Measurements from ENCODE around the gene HSPB8. TPM values are rescaled to one million over a fixed set of nuclear protein-coding genes. Genes with fewer than 3 reads are reported as not detected.

Gene HSPB8
- total RNA-seq, 1 donor from 2014 or later: 29.4 TPM

DNA sequence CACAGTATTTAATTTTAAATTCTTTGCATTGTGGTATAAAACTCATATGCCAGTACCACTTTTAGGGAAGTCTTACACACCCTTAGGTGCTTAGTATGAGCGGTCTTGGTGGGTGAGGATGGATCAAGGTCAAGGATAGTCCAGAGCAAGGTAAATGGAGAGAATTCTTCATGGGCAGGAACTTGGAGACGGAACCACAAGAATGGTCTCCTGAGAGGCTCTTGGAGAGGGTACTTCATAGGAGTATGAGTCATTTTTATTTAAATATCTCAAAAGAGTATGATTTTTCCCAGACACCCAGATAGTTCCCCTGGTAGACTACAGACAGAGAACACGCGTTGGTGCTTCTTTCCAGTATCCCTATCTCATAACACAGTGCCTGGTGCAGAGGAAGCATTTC lies 21.9 kb downstream of the HSPB8 start:
- Mint-ChIP-seq H3K4me3 (ENCODE audit: unreplicated experiment) (no peak overlapping the region), H3K27me3 (ENCODE audit: low read depth) (no peaks in the 10 kb centered on the region), H3K36me3 (ENCODE audit: low read depth) (peaks cover 2% of the 10 kb centered on the region), H3K4me1 (ENCODE audit: low read depth) (no peaks in the 10 kb centered on the region), H3K27ac (ENCODE audit: unreplicated experiment) (no peak overlapping the region), H3K9me3 (ENCODE audit: low read depth) (no peaks in the 10 kb centered on the region)
- TF ChIP-seq, protein P1, sequence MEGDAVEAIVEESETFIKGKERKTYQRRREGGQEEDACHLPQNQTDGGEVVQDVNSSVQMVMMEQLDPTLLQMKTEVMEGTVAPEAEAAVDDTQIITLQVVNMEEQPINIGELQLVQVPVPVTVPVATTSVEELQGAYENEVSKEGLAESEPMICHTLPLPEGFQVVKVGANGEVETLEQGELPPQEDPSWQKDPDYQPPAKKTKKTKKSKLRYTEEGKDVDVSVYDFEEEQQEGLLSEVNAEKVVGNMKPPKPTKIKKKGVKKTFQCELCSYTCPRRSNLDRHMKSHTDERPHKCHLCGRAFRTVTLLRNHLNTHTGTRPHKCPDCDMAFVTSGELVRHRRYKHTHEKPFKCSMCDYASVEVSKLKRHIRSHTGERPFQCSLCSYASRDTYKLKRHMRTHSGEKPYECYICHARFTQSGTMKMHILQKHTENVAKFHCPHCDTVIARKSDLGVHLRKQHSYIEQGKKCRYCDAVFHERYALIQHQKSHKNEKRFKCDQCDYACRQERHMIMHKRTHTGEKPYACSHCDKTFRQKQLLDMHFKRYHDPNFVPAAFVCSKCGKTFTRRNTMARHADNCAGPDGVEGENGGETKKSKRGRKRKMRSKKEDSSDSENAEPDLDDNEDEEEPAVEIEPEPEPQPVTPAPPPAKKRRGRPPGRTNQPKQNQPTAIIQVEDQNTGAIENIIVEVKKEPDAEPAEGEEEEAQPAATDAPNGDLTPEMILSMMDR (IDR thresholded peaks at IDR 0.05): no peak
- no peak for DNase-seq (ENCODE audit: low spot score)

- Mint-ChIP-seq H3K4me1 (ENCODE audit: low read depth) (no peaks in the 10 kb centered on the region), H3K4me3 (ENCODE audit: unreplicated experiment) (no peak overlapping the region), H3K36me3 (ENCODE audit: low read depth) (no peaks in the 10 kb centered on the region), H3K27ac (ENCODE audit: unreplicated experiment) (no peak overlapping the region), H3K27me3 (ENCODE audit: low read depth) (no peaks in the 10 kb centered on the region), H3K9me3 (ENCODE audit: low read depth) (no peaks in the 10 kb centered on the region)
- TF ChIP-seq, protein P1 (IDR thresholded peaks at IDR 0.05): no peak
- no peak for DNase-seq (ENCODE audit: low spot score)
Observed at GRCh38 chr12:119201789-119202543, 23.2 kb downstream of the HSPB8 start.

GRCh38 chr12:119202544-119202943 lies 23.8 kb downstream of the HSPB8 start:
- TF ChIP-seq, protein P1 (IDR thresholded peaks at IDR 0.05): no peak
- no peaks in the 10 kb centered on the region for H3K4me1 Mint-ChIP-seq (ENCODE audit: low read depth)
- DNase-seq (ENCODE audit: low spot score): no peak
- H3K36me3 Mint-ChIP-seq (ENCODE audit: low read depth): no peaks in the 10 kb centered on the region
- no peak overlapping the region for H3K4me3 Mint-ChIP-seq (ENCODE audit: unreplicated experiment)
- no peaks in the 10 kb centered on the region for H3K9me3 Mint-ChIP-seq (ENCODE audit: low read depth)
- no peak overlapping the region for H3K27ac Mint-ChIP-seq (ENCODE audit: unreplicated experiment)
- H3K27me3 Mint-ChIP-seq (ENCODE audit: low read depth): no peaks in the 10 kb centered on the region

DNA sequence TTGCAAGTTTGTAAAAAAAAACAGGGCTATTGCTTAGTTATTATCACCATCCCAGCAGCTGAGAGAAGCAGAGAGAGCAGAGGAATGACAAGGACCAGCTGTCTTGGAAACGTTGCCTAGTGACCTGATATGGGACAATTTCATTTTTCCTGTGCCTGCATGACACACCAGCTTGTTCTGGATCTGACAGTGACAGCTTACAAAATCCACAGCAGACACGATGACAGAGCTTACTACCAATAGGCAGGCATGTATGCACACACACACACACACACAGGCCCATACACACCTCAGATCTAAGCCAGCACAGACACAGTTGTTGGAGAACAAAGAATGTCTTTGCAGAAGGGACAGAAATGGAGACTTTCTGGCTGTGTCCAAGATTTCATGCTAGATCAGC lies 25.4 kb downstream of the HSPB8 start:
- Mint-ChIP-seq H3K4me1 (ENCODE audit: low read depth) (no peaks in the 10 kb centered on the region), H3K36me3 (ENCODE audit: low read depth) (no peaks in the 10 kb centered on the region), H3K27ac (ENCODE audit: unreplicated experiment) (no peak overlapping the region), H3K4me3 (ENCODE audit: unreplicated experiment) (no peak overlapping the region), H3K27me3 (ENCODE audit: low read depth) (peaks cover 4% of the 10 kb centered on the region), H3K9me3 (ENCODE audit: low read depth) (no peaks in the 10 kb centered on the region)
- TF ChIP-seq, protein P1 (IDR thresholded peaks at IDR 0.05): no peak
- DNase-seq (ENCODE audit: low spot score): no peak

GRCh38 chr12:119204671-119205285 lies 26.0 kb downstream of the HSPB8 start:
- Mint-ChIP-seq H3K27ac (ENCODE audit: unreplicated experiment) (no peak overlapping the region), H3K9me3 (ENCODE audit: low read depth) (no peaks in the 10 kb centered on the region), H3K27me3 (ENCODE audit: low read depth) (peaks cover 6% of the 10 kb centered on the region), H3K4me1 (ENCODE audit: low read depth) (no peaks in the 10 kb centered on the region), H3K36me3 (ENCODE audit: low read depth) (no peaks in the 10 kb centered on the region), H3K4me3 (ENCODE audit: unreplicated experiment) (no peak overlapping the region)
- TF ChIP-seq, protein P1 (IDR thresholded peaks at IDR 0.05): no peak
- DNase-seq (ENCODE audit: low spot score): no peak

Measured in chondrocyte (in vitro differentiated cells).